Skeletal muscle tissue (tissue), 4 donors: ENCODE data around the gene OR4M1. TPM values are rescaled to one million over a fixed set of nuclear protein-coding genes. Genes with fewer than 3 reads are reported as not detected.
"Not testable (repeated sequence)": the region's sequence is repeated elsewhere in the genome, so short reads cannot be mapped to it uniquely, and the experiment has no call there.

Experiments used
- H3K27ac ChIP-seq: one replicate; pipeline ENCODE4 v1.7.0; 2013; ENCODE audit warnings: mild to moderate bottlenecking, low read depth, low read length, inconsistent platforms
- H3K27me3 ChIP-seq, 3 donors: one replicate each; pipeline ENCODE4 v1.7.0; 2013; ENCODE audit warnings: low read length in 3 of 3; ENCODE audit not compliant: control insufficient read depth in 3 of 3, insufficient read depth in 3 of 3
- H3K36me3 ChIP-seq, 3 donors: one replicate each; pipeline ENCODE4 v1.7.0; 2013; ENCODE audit warnings: low read length in 3 of 3; ENCODE audit not compliant: control insufficient read depth in 3 of 3, insufficient read depth in 3 of 3
- H3K4me1 ChIP-seq, 3 donors: one replicate each; pipeline ENCODE4 v1.7.0; 2013; ENCODE audit warnings: low read length in 3 of 3, mild to moderate bottlenecking in 3 of 3; ENCODE audit not compliant: control insufficient read depth in 3 of 3, insufficient read depth in 3 of 3
- H3K4me3 ChIP-seq, 3 donors: one replicate each; pipeline ENCODE4 v1.7.0; 2013; ENCODE audit warnings: low read length in 3 of 3
- H3K9ac ChIP-seq, 3 donors: one replicate each; pipeline ENCODE4 v1.7.0; 2013; ENCODE audit warnings: low read length in 3 of 3, mild to moderate bottlenecking in 3 of 3, moderate library complexity in 2 of 3, low read depth in 1 of 3
- H3K9me3 ChIP-seq, 3 donors: one replicate each; pipeline ENCODE4 v1.7.0; 2013; ENCODE audit warnings: low read length in 3 of 3; ENCODE audit not compliant: control insufficient read depth in 3 of 3
- total RNA-seq: library from RNA; depleted of rRNA; stranded (reverse); fragments of >200 nt; gene quantifications from one replicate; pipeline ENCODE4 v1.2.3, GENCODE V29; 2014
- donor health status: Osteomylitis.

The OR4M1 gene
- total RNA-seq, 1 donor from 2014 or later = not detected

- Histone ChIP-seq H3K4me3 (no peak overlapping the region), H3K27ac (no peak overlapping the region), H3K4me1 (no peaks in the 10 kb centered on the region), H3K27me3 (no peaks in the 10 kb centered on the region), H3K9me3 (peaks cover 0 to 4% (median 3%) of the 10 kb centered on the region in 3 donors), H3K9ac (no peak overlapping the region), H3K36me3 (no peaks in the 10 kb centered on the region)
Observed at GRCh38 chr14:19775587-19775986, 2.3 kb downstream of the OR4M1 start.

GRCh38 chr14:19785848-19786247, 12.5 kb downstream of the OR4M1 start:
- H3K27me3 ChIP-seq, H3K4me1 ChIP-seq, H3K36me3 ChIP-seq, H3K9ac ChIP-seq, H3K27ac ChIP-seq, H3K9me3 ChIP-seq, H3K4me3 ChIP-seq: not testable (repeated sequence)

DNA sequence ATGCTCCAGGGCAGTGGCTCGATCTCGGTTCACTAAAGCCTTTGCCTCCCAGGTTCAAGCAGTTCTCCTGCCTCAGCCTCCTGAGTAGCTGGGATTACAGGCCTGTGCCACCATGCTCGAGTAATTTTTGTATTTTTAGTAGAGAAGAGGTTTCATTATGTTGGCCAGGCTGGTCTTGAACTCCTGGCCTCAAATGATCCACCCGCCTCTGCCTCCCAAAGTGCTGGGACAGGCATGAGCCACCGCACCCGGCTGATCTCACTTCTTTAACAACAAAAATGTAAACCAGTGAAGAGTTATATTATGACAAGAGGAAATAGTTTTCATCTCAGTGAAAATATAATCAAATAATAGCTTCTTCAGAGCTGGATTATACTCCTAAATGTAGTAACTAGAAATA, 14.0 kb downstream of the OR4M1 start:
- H3K9me3 ChIP-seq, H3K36me3 ChIP-seq, H3K9ac ChIP-seq, H3K27ac ChIP-seq, H3K4me3 ChIP-seq, H3K27me3 ChIP-seq, H3K4me1 ChIP-seq: not testable (repeated sequence)

- H3K36me3 ChIP-seq, H3K4me3 ChIP-seq, H3K9ac ChIP-seq, H3K9me3 ChIP-seq, H3K27ac ChIP-seq, H3K4me1 ChIP-seq, H3K27me3 ChIP-seq: not testable (repeated sequence)
Observed at GRCh38 chr14:19788150-19788549, 14.8 kb downstream of the OR4M1 start.

GRCh38 chr14:19796520-19797108, 23.3 kb downstream of the OR4M1 start:
- not testable (repeated sequence) for H3K9me3 ChIP-seq, H3K4me1 ChIP-seq, H3K36me3 ChIP-seq, H3K4me3 ChIP-seq, H3K27ac ChIP-seq, H3K27me3 ChIP-seq, H3K9ac ChIP-seq

- H3K9me3 ChIP-seq = peaks cover 0 to 4% (median 2%) of the 10 kb centered on the region in 3 donors
- H3K4me1 ChIP-seq = no peaks in the 10 kb centered on the region
- H3K36me3 ChIP-seq = no peaks in the 10 kb centered on the region
- no peaks in the 10 kb centered on the region for H3K27me3 ChIP-seq
- H3K27ac ChIP-seq = no peak overlapping the region
- no peak overlapping the region for H3K4me3 ChIP-seq
- H3K9ac ChIP-seq = no peak overlapping the region
Observed at GRCh38 chr14:19799880-19800279, 26.6 kb downstream of the OR4M1 start.

DNA sequence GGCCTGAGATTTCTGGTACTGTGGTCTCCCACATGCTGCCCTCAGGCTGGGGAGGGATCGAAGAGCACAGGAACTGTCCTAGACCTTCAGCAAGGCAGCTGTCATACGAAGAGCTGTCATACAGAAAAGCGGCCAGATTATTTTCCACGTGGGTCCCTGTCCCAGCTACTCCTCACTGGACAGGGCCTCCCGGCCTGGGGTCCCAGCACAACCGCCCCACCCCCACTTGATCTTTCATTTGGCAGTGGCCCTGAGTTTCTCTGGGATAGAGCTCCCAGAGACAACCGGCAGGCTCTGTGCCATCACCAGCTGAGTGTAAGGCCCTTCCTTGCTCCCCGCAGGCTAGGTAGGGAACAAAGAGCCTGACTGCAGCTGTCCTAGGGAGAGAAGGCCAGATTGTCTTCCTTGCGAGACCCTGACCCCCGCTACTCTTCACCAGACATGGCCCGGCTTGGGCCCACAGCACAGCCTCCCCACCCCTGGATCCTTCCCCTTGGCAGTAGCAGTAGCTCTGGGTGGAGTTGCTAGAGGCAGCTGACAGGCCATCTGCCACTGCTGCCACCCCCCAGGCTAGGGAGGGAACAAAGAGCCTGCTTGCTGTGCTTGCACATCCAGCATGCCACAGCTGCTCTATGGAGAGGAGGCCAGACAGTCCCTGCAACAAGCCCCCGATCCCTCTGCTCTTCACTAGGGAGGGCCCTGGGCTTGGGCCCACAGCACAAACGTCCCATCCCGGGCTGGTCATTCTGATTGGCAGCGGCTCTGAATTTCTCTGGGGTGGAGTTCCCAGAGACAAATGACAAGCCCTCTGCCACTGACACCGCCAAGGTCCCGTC, 27.2 kb downstream of the OR4M1 start:
- H3K4me1 ChIP-seq = no peaks in the 10 kb centered on the region
- H3K9me3 ChIP-seq = peaks cover 0 to 4% (median 2%) of the 10 kb centered on the region in 3 donors
- H3K9ac ChIP-seq = no peak overlapping the region
- H3K27ac ChIP-seq = no peak overlapping the region
- H3K4me3 ChIP-seq = no peak overlapping the region
- H3K36me3 ChIP-seq = no peaks in the 10 kb centered on the region
- H3K27me3 ChIP-seq = no peaks in the 10 kb centered on the region

DNA sequence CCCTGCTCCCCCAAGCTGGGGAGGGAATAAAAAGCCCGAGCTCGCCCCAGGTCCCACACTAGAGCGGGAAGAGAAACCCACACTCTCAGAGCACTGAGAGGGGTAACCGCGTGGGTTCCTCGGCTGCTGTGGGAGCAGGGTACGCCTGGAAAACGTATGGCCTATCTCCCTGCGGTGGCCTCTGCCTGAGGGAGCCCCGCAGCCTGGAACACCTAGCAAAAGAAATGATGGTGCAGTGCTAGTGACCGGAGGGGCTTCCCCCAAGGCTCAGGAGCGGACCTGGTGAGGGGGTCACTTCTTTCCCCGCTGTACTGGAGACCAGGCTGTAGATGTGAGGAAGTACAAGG, 27.8 kb downstream of the OR4M1 start:
- no peaks in the 10 kb centered on the region for H3K36me3 ChIP-seq
- H3K9me3 ChIP-seq = peaks cover 0 to 4% (median 2%) of the 10 kb centered on the region in 3 donors
- H3K9ac ChIP-seq = no peak overlapping the region
- no peaks in the 10 kb centered on the region for H3K27me3 ChIP-seq
- H3K27ac ChIP-seq = no peak overlapping the region
- H3K4me3 ChIP-seq = no peak overlapping the region
- no peaks in the 10 kb centered on the region for H3K4me1 ChIP-seq

DNA sequence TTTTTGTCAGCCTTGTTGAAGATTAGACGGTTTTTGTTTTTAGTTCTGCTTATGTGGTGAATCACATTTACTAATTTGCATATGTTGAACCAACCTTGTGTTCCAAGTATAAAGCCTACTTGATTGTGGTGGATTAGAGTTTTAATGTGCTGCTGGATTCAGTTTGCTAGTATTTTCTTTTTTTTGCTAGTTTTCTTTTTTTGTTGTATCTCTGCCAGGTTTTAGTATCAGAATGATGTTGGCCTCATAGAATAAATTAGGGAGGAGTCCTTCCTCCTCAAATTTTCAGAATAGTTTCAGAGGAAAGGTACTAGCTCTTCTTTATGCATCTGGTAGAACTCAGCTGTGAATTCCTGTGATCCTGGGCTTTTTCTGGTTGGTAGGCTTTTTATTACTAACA, 30.2 kb downstream of the OR4M1 start, which contains the start of gene OR4N2:
TSS of gene OR4N2 (plus strand) at position 301 of the 400 bp plus-strand sequence. CDS start 23,679 bp downstream, outside the sequence.
- not testable (repeated sequence) for H3K4me3 ChIP-seq, H3K27ac ChIP-seq, H3K9ac ChIP-seq, H3K9me3 ChIP-seq, H3K4me1 ChIP-seq, H3K27me3 ChIP-seq, H3K36me3 ChIP-seq

DNA sequence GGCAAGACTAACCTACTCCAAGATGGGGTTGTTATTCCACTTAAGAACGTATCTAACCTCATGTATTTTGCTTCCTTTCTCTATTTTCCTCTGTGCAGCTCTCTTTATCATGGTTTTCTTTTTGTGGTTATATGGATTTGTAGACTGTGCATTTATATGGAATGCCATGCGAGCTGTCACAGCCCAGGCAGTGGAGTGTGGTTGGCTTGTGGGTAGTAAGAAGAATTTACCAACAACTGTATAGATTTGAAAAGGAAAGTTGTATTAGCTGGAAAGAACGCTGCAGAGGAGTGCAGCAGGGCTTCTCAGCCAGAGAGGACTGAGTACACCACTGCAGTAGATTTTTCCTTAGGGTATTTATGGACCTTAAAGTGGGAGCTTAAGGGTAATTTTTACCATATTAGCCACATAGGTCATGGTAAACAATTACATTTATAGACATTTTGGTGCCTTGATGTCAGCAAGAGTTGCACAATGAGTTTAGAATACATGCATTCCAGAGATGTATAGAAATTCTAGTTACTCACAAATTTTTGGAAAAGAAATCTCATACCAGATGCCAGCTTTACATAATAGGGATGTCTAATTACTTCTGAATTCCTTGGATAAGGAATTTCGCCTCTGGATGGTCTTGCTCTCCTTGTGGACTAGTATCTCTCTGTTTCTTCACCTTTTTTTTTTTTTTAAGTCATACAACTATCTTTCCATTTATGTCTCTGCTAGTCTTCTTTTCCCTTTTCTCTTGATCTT, 40.0 kb downstream of the OR4M1 start:
- H3K4me1 ChIP-seq, H3K9ac ChIP-seq, H3K27me3 ChIP-seq, H3K4me3 ChIP-seq, H3K9me3 ChIP-seq, H3K36me3 ChIP-seq, H3K27ac ChIP-seq: not testable (repeated sequence)
